Skin of body (tissue), 2 donors: ENCODE measurements around the gene THOC7. TPM values are rescaled to one million over a fixed set of nuclear protein-coding genes. Genes with fewer than 3 reads are reported as not detected.

Source experiments
- small RNA-seq: library from RNA; depleted of rRNA; stranded (forward); fragments of <200 nt; gene quantifications from one replicate; pipeline ENCODE3, GENCODE V24; 2014; ENCODE audit warnings: low replicate concordance
- total RNA-seq: library from RNA; depleted of rRNA; stranded (reverse); fragments of >200 nt; gene quantifications from one replicate; pipeline ENCODE4 v1.2.3, GENCODE V29; 2014

Gene THOC7
- total RNA-seq, 1 donor from 2014 or later = 34.3 TPM

Small RNAs within 50 kb of the gene (small RNA-seq; reads per million reads assigned to genes)
- gene SCAANT1 = not detected

Other genes starting within 250 kb of the THOC7 start
- gene SNTN, start 211.1 kb downstream of the THOC7 start, total RNA-seq = not detected
- gene C3orf49, start 44.5 kb downstream of the THOC7 start, total RNA-seq = not detected
- gene ATXN7, start 62 bp upstream of the THOC7 start, total RNA-seq = 27.0 TPM
- not detected for gene SCAANT1, start 48.6 kb upstream of the THOC7 start, total RNA-seq
- gene PSMD6, start 159.7 kb upstream of the THOC7 start, total RNA-seq = 60.9 TPM